DMS153 (cell line): Measurements from ENCODE around the gene SMIM35.
"Not testable (repeated sequence)": the region's sequence is repeated elsewhere in the genome, so short reads cannot be mapped to it uniquely, and the experiment has no call there.

Experiments used
- DNase-seq: peaks from one replicate; lab custom pipeline; 2025; lab: John Stamatoyannopoulos, UW

The SMIM35 gene

GRCh38 chr11:117983163-117983475 lies 103.6 kb downstream of the SMIM35 start:
- no peak for DNase-seq

GRCh38 chr11:117980720-117981119 lies 106.0 kb downstream of the SMIM35 start:
- DNase-seq: no peak

DNA sequence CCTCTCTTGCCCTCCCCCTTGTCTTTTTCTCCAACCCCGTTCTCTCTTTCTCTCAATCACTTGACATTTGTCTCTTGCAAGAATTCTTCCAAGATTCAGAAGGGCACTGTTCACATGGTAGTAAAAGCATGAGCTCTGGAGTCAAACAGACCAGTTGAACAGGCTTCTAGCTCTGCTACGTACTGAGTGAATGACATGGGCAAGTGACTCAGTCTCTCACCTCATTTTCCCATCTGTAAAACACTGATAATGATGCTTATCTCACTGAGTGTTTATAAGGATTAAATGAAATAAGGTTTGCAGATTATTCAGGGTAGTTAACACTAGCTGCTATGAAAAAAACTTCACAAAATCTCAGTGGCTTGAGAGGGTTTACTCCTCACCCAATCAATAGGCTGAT lies 106.5 kb downstream of the SMIM35 start:
- no peak for DNase-seq

GRCh38 chr11:117979481-117980211 lies 107.1 kb downstream of the SMIM35 start:
- DNase-seq: no peak

DNA sequence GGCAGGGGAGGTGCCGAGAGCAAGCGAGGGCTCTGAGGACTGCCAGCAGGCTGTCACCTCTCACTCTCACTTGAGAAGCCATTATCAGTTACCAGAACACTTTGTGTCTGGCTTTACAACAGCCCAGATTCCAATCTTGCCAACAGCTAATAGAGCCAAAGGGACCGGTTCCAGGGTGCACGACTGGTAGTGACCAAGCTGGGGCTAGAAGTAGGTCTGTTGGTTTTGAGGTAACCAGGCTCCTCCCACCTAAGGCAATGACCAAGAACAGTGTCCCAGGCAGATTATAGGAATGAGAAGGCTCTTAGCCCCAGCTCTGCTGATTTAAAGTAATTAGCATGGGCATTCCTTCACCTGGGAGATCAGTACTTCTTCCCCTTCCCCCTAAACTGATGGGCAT lies 107.8 kb downstream of the SMIM35 start:
- no peak for DNase-seq

- DNase-seq: not testable (repeated sequence)
These were observed 108.4 kb downstream of the SMIM35 start for GRCh38 chr11:117978291-117978910.

DNA sequence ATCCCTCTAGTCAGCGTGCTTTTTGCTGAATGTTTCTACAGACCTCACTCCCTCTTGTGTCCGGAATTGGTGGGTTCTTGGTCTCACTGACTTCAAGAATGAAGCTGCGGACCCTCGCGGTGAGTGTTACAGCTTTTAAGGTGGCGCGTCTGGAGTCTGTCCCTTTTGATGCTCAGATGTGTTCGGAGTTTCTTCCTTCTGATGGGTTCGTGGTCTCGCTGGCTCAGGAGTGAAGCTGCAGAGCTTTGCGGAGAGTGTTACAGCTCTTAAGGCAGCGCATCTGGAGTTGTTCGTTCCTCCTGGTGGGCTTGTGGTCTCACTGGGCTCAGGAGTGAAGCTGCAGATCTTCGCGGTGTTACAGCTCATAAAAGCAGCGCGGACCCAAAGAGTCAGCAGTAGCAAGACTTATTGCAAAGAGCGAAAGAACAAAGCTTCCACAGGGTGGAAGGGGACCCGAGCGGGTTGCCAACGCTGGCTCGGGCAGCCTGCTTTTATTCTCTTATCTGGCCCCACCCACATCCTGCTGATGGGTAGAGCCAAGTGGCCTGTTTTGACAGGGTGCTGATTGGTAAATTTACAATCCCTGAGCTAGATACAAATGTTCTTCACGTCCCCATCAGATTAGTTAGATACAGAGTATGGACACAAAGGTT lies 109.0 kb downstream of the SMIM35 start:
- DNase-seq: not testable (repeated sequence)

DNA sequence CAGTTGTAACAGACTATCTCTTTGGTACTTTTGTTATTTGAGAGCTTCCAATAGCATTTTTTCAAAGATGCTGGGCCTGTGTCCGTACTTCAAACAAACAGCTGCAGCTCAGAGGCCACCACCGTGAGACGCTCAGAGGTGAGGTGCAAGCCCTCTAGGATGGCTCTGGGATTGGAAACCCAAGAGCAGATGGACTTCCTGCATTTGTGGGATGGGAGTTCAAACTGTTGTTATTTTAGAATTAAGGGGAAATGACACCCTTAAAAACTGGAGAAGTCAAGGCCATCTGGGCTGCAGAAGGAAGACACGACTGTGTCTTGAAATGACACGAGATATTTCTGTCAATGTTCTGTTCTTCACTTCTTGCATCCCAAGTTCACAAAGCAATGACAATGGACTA lies 109.7 kb downstream of the SMIM35 start:
- no peak for DNase-seq

GRCh38 chr11:117976445-117976844 lies 110.3 kb downstream of the SMIM35 start:
- no peak for DNase-seq

GRCh38 chr11:117973503-117973860 lies 113.3 kb downstream of the SMIM35 start:
- DNase-seq: no peak

GRCh38 chr11:117972629-117973502 lies 113.9 kb downstream of the SMIM35 start:
- peak; percentile 65 for DNase-seq

GRCh38 chr11:117972044-117972443 lies 114.7 kb downstream of the SMIM35 start:
- no peak for DNase-seq

GRCh38 chr11:117970400-117971024 lies 116.3 kb downstream of the SMIM35 start:
- peak; percentile 2 for DNase-seq

GRCh38 chr11:117969160-117969991 lies 117.4 kb downstream of the SMIM35 start:
- no peak for DNase-seq

GRCh38 chr11:117966908-117967307 lies 119.9 kb downstream of the SMIM35 start:
- DNase-seq: no peak

DNA sequence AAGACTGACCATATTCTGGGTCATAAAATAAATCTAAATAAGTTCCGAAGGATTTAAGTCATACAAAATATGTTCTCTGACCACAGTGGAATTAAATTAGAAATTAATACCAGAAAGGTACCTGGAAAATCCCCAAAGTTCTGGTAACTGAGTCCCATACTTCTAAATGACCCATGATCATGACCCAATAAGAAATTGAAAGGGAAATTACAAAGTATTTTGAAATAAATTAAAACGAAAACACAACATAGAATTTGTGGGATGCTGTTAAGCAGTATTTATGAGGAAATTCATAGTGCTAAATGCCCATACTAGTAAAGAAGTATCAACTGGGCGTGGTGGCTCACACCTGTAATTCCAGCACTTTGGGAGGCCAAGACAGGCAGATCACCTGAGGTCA lies 123.9 kb downstream of the SMIM35 start:
- no peak for DNase-seq

- DNase-seq: no peak
These were observed 124.9 kb downstream of the SMIM35 start for GRCh38 chr11:117961896-117962295.

- no peak for DNase-seq
These were observed 126.4 kb downstream of the SMIM35 start for GRCh38 chr11:117960406-117960805.

DNA sequence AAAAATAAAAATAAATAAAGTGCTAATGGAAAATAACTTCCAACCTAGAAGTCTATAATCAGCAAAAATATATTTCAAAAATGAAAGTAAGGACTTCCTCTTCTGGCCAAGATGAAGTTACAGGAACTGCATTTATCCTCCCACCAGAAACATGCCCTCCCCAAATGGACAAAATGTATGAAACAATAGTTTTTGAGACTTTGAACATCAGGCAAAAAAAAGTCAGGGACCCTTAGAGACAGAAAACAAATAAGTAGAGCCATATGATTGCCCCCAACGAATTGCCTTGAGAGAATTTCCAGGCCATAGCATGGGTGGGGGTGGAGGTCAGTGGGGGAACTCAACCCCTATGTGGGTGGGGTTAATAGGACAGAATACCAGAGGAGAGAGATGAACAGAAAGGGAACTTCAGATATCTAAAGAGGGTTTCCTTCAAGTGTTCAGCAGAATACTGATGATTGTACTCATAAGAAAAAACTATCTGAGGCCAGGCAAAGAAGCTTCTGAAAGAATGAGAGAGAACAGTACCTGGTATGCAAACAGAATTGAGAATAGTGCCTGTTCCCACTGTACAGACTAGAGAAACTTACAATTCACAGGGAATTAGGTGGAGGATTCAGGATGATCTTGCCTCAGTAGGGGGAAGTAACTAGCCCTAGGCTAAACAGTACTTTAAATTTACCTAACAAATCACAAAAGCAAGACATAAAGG lies 127.2 kb downstream of the SMIM35 start:
- DNase-seq: no peak

DNA sequence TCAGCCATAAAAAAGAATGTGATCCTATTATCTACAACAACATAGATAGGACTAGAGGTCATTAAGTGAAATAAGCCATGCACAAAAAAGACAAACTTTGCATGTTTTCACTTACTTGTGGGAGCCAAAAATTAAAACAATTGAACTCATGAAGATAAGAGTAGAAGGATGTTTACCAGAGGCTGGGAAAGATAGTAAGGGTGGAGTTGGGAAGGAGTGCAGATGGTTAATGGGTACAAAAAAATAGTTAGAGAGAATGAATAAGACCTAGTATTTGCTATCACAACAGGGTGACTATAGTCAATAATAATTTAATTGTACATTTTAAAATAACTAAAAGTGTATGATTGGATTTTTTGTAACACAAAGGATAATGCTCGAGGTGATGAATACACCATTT lies 127.8 kb downstream of the SMIM35 start:
- DNase-seq: no peak
